Stimulated activated CD4-positive, alpha-beta T cell treated with anti-CD3 and anti-CD28 coated beads, Interleukin-12 subunit alpha, Interleukin-12 subunit beta, amount 100 ng/mL, for 24 hours (primary cell): Measurements from ENCODE around the gene PMM1.
"Not testable (repeated sequence)": the region's sequence is repeated elsewhere in the genome, so short reads cannot be mapped to it uniquely, and the experiment has no call there.

Experiments used
- DNase-seq, 2 experiments: peaks; one replicate each; pipeline ENCODE4 v3.0.0-alpha.2; 2020; ENCODE audit warnings: low read depth in 2 of 2

PMM1 gene

GRCh38 chr22:41563051-41563711 is 26.5 kb downstream of the PMM1 start:
- no peak for DNase-seq

GRCh38 chr22:41562461-41562860 is 27.2 kb downstream of the PMM1 start:
- DNase-seq: no peak

- DNase-seq: no peak
Observed at GRCh38 chr22:41561788-41562187, 27.9 kb downstream of the PMM1 start.

DNA sequence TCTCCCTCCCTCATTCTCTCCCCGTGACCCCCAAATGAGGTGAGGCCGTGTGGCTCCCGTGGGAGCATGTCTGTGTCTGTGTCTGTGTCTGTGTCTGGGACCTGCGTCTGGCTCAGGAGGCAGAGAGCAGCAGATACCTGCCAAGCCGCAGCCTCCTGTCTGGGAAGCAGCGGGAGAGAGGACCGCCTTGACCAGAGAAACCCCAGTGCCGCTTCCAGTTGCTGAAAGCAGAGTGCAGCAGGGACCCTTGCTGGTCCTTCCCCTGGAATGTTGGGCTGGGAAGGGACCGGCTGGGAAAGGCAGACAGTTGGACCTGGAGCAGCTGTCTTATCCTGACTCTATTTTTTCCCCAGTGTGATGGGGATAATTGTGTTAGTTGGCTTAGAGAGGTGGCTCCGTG is 28.3 kb downstream of the PMM1 start:
- no peak for DNase-seq

DNA sequence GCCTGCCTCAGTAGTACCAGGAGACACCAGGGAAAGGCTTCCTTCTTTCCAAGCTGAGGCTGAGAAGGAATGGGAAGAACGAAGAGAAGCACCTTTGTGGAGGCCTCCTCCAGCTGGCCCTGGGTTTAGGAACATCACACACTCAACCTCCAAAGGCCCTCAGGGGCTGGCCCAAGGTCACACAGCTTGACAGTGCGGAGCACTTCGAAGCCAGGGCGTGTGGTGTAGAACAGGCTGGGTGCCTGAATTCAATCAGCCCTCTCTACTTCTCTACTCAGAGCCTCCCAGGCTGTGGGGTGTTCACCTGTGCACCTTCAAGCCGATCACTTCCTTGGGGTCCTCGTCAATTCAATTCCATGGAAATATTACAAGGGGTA is 29.6 kb downstream of the PMM1 start:
- DNase-seq: no peak

DNA sequence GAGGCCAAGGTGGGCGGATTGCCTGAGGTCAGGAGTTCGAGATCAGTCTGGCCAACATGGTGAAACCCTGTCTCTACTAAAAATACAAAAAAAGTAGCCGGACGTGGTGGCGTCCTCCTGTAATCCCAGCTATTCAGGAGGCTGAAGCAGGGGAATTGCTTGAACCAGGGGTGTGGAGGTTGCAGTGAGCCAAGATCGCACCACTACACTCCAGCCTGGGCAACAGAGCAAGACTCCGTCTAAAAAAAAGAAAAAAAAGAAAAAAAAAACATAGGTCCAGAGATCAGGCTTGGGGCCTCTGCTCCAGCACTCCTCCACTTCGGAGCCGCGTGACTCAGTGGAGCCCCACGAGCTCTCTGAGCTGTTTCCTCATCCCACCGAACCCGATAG is 31.4 kb downstream of the PMM1 start:
- not testable (repeated sequence) for DNase-seq

GRCh38 chr22:41557401-41558240 is 32.0 kb downstream of the PMM1 start:
- no peak for DNase-seq

GRCh38 chr22:41556561-41556960 is 33.1 kb downstream of the PMM1 start:
- no peak for DNase-seq

- DNase-seq: no peak
Observed at GRCh38 chr22:41555325-41555982, 34.2 kb downstream of the PMM1 start.

DNA sequence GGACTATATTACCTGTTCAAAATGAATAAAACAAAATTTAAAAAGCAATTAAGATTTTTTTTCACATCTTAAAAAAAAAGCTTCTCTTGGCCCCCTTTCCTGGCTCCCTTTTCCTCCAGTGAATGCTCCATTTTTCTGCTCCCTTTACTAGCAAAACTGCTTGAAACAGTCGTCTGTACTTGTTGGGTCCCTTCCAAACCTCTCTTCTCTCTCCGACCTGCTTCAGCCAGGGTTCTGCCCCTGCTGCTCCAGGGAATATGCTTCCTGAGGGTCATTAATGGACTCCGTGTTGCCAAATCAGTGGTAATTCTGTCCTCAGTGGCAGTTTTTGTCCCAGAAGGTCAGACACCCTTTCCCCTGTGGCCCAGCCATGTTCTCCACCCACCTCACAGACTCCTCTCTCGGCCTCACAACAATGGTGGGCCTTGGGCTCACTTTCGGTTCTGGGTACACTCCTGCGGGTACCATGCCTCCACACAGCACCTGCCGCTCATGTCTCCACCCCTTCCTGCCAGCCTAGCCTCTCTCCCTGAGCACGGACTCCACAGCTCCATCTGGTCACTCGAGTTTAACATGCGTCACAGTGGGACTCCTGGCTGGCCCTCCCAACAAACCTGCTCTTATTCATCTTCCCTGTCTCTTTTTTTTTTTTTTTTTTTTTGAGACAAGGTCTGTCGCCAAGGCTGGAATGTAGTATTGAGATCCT is 37.6 kb downstream of the PMM1 start:
- DNase-seq: no peak

- DNase-seq: no peak
Observed at GRCh38 chr22:41550952-41551491, 38.6 kb downstream of the PMM1 start.

DNA sequence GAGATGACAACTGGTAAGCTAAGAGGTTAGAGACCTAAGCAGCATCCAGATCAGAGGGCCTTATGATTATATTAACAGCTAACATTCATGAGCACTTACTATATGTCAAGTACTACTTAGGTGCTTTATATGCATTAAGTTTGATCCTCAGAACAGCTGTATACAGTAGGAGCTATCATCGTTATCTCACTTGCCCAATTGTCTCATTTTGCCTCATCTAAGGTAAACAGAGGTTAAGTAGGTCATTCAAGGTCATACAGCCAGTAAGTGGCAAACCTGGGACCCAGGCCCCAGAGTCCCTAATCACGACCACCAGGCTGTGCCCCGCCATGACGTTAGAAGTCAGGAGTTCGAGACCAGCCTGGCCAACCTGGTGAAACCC is 40.8 kb downstream of the PMM1 start:
- no peak for DNase-seq

GRCh38 chr22:41544671-41545476 is 44.8 kb downstream of the PMM1 start:
- no peak for DNase-seq

DNA sequence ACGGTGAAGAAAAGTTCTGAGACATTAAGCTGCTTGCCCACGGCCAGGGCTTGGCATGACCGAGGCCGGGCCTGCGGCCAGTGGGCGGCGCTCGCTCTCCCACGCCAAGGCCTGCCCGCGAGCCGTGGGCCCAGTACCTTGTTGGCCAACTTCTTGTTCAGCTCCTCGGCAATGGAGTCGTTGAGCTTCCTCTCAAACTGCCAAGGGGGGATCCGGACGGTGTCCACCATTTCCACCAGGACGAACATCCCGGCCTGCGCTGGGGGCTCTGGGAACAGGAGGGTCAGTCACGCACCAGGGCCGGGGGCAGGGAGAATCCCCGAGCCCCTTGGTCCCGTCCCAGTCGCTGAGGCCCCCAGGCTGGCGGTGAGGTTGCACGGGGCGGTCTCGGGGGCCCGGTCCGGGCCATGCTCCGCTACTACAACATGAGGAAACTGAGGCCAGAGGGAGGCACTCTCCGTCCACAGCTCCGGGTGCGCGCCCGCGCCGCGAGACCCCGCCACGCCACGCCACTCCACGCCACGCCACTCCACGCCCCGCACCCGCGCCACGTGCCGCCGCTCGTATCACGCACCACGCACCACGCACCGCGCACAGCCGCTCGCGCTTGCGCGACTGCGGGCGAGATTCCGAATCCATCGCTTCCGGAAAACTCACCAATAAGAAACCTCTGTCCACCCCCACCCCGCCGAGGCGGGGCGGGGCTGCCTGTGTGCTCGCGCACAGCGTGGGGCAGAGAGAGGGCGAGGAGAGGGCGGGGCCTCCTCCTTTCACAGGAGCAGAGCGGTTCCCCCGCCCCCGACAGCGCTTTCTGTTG is 45.6 kb downstream of the PMM1 start, which contains the start of gene POLR3H:
Gene POLR3H, minus strand, starts transcription at position 617 of the 817 bp plus-strand sequence. Its CDS starts 369 bp downstream, at position 248.
- peak; percentile 91 to 98 for DNase-seq

GRCh38 chr22:41542224-41542623 is 47.4 kb downstream of the PMM1 start:
- DNase-seq: no peak

DNA sequence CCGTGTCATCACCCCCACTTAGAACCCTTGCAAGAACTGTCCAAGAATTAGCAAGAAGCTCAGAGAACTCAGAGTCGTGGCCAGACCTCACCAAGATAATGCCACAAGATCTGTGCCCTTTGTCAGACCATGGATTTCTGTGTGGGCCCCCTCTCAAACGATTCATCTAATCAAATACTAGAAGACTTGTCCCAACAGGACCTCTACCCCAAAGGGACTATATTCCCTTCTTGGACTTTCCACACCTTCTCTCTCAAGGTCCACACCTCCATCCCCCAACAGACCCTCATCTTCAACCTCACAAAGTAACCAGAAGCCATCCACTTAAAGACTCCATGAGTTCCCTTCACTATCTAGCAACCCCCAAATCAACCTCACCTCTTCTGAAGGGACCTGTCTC is 48.2 kb downstream of the PMM1 start:
- DNase-seq: no peak

DNA sequence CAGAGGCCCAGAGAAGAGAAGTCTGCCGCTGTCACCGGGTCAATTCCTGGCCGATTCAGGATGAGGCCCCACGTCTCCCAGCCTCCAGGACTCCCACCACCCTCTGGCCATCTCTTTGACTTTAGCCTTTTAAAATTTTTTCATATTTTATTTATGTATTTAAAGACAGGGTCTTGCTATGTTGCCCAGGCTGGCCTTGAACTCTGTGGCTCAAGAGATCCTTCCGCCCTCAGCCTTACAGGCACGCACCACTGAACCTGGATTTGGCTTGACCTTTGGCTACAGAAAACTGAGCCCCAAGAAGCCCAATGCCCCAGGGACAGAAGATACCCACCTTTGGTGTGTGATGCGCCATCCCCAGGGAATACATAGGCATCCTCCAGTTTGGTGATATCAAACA is 49.3 kb downstream of the PMM1 start:
- DNase-seq: no peak

GRCh38 chr22:41540006-41540315 is 49.7 kb downstream of the PMM1 start:
- no peak for DNase-seq

- DNase-seq: no peak
Observed at GRCh38 chr22:41539146-41540005, 50.3 kb downstream of the PMM1 start.
